SK-N-SH treated with all-trans-retinoic acid at 6 μM for 48 hours (cell line): ENCODE measurements around the gene ARHGEF4.

ENCODE experiments used
- ATAC-seq: fragments of 200-7000 bp; cut with Tn5 transposase; 3 replicates; pipeline ENCODE4 v1.9.1; 2020; ENCODE audit warnings: mild to moderate bottlenecking, moderate library complexity
- ARNTL ChIP-seq: fragments of 450-650 bp; formaldehyde crosslinking; IDR thresholded peaks from 2 replicates; pipeline ENCODE4 v1.5.0; 2020; ENCODE audit warnings: low read depth, mild to moderate bottlenecking, moderate library complexity, borderline replicate concordance
- BACH2 ChIP-seq: fragments of 250-450 bp; sonication (Bioruptor Pico); IDR thresholded peaks from 2 replicates; pipeline ENCODE4 v1.9.0; 2021; ENCODE audit warnings: mild to moderate bottlenecking, borderline replicate concordance
- CSDC2 ChIP-seq: fragments of 250-450 bp; sonication (Bioruptor Pico); IDR thresholded peaks from 2 replicates; pipeline ENCODE4 v1.5.0; 2020; ENCODE audit warnings: mild to moderate bottlenecking, moderate library complexity
- CSRNP3 ChIP-seq: fragments of 250-450 bp; sonication (Bioruptor Pico); IDR thresholded peaks from 2 replicates; pipeline ENCODE4 v1.5.1; 2021; ENCODE audit warnings: mild to moderate bottlenecking, moderate library complexity
- ESRRG ChIP-seq: fragments of 250-450 bp; sonication (Bioruptor Pico); IDR thresholded peaks from 2 replicates; pipeline ENCODE4 v1.6.1; 2021; ENCODE audit warnings: mild to moderate bottlenecking
- GLIS3 ChIP-seq: fragments of 250-450 bp; sonication (Bioruptor Pico); IDR thresholded peaks from 2 replicates; pipeline ENCODE4 v1.5.0; 2020; ENCODE audit warnings: mild to moderate bottlenecking, moderate library complexity
- ISL1 ChIP-seq: fragments of 250-450 bp; sonication (Bioruptor Pico); IDR thresholded peaks from 2 replicates; pipeline ENCODE4 v2.1.2; 2022; ENCODE audit warnings: mild to moderate bottlenecking, moderate library complexity
- OSR1 ChIP-seq: fragments of 250-450 bp; sonication (Bioruptor Pico); IDR thresholded peaks from 2 replicates; pipeline ENCODE4 v1.8.0; 2022; ENCODE audit warnings: moderate library complexity, mild to moderate bottlenecking, inconsistent platforms
- PATZ1 ChIP-seq: fragments of 250-450 bp; sonication (Bioruptor Pico); IDR thresholded peaks from 2 replicates; pipeline ENCODE4 v1.8.0; 2020; ENCODE audit warnings: mild to moderate bottlenecking, moderate library complexity, borderline replicate concordance
- POU6F1 ChIP-seq: fragments of 250-450 bp; sonication (Bioruptor Pico); IDR thresholded peaks from 2 replicates; pipeline ENCODE4 v1.8.0; 2021; ENCODE audit warnings: low read depth, mild to moderate bottlenecking, moderate library complexity, borderline replicate concordance
- PPARA ChIP-seq: fragments of 250-450 bp; sonication (Bioruptor Pico); IDR thresholded peaks from 2 replicates; pipeline ENCODE4 v1.5.0; 2020; ENCODE audit warnings: mild to moderate bottlenecking, borderline replicate concordance
- RARB ChIP-seq: fragments of 250-450 bp; sonication (Bioruptor Pico); IDR thresholded peaks from 2 replicates; pipeline ENCODE4 v1.8.0; 2021; ENCODE audit warnings: mild to moderate bottlenecking, moderate library complexity
- SNAI2 ChIP-seq: fragments of 250-450 bp; sonication (Bioruptor Pico); IDR thresholded peaks from 2 replicates; pipeline ENCODE4 v1.5.0; 2020; ENCODE audit warnings: mild to moderate bottlenecking, moderate library complexity
- TCF4 ChIP-seq: fragments of 250-450 bp; sonication (Bioruptor Pico); IDR thresholded peaks from 2 replicates; pipeline ENCODE4 v1.8.0; 2021; ENCODE audit warnings: mild to moderate bottlenecking, moderate library complexity, borderline replicate concordance
- TOX ChIP-seq: fragments of 250-450 bp; sonication (Bioruptor Pico); IDR thresholded peaks from 2 replicates; pipeline ENCODE4 v1.8.0; 2021; ENCODE audit warnings: mild to moderate bottlenecking, moderate library complexity, borderline replicate concordance
- TSHZ2 ChIP-seq: fragments of 250-450 bp; sonication (Bioruptor Pico); IDR thresholded peaks from 2 replicates; pipeline ENCODE4 v1.5.0; 2020; ENCODE audit warnings: mild to moderate bottlenecking, moderate library complexity
- ZC3H10 ChIP-seq: fragments of 250-450 bp; sonication (Bioruptor Pico); IDR thresholded peaks from 2 replicates; pipeline ENCODE4 v1.5.1; 2021; ENCODE audit warnings: mild to moderate bottlenecking, moderate library complexity
- ZFP30 ChIP-seq: fragments of 450-650 bp; formaldehyde crosslinking; IDR thresholded peaks from 2 replicates; pipeline ENCODE4 v1.5.0; 2022; ENCODE audit warnings: mild to moderate bottlenecking, moderate library complexity
- ZNF565 ChIP-seq: fragments of 450-650 bp; formaldehyde crosslinking; conservative IDR thresholded peaks from 2 replicates; pipeline ENCODE4 v1.5.0; 2020; ENCODE audit warnings: low read depth, mild to moderate bottlenecking, moderate library complexity
- ZNF70 ChIP-seq: fragments of 450-650 bp; formaldehyde crosslinking; IDR thresholded peaks from 2 replicates; pipeline ENCODE4 v1.5.0; 2020; ENCODE audit warnings: mild to moderate bottlenecking, moderate library complexity
- ZNF8 ChIP-seq: fragments of 450-650 bp; formaldehyde crosslinking; IDR thresholded peaks from 2 replicates; pipeline ENCODE4 v1.5.0; 2020; ENCODE audit warnings: mild to moderate bottlenecking, moderate library complexity

ARHGEF4 gene

GRCh38 chr2:130813722-130814121, 23.0 kb upstream of the ARHGEF4 start:
- no peak for TF ChIP-seq ARNTL
- TF ChIP-seq ISL1 (CRISPR knock-in tag): no peak
- TF ChIP-seq ZNF8 (CRISPR knock-in tag): no peak
- no peak for TF ChIP-seq POU6F1 (CRISPR knock-in tag)
- TF ChIP-seq SNAI2 (CRISPR knock-in tag): no peak
- no peak for TF ChIP-seq PPARA (CRISPR knock-in tag)
- TF ChIP-seq BACH2 (CRISPR knock-in tag): no peak
- no peak for TF ChIP-seq TSHZ2 (CRISPR knock-in tag)
- no peak for TF ChIP-seq ZNF565 (CRISPR knock-in tag)
- TF ChIP-seq ZNF70 (CRISPR knock-in tag): no peak
- no peak for ATAC-seq

- ATAC-seq: no peak
- TF ChIP-seq TSHZ2 (CRISPR knock-in tag) (no peak), BACH2 (CRISPR knock-in tag) (no peak), POU6F1 (CRISPR knock-in tag) (no peak), CSDC2 (CRISPR knock-in tag) (no peak), PPARA (CRISPR knock-in tag) (no peak), PATZ1 (CRISPR knock-in tag) (no peak), CSRNP3 (CRISPR knock-in tag) (no peak), ZNF565 (CRISPR knock-in tag) (no peak), ESRRG (CRISPR knock-in tag) (no peak), RARB (CRISPR knock-in tag) (no peak), ARNTL (no peak), GLIS3 (CRISPR knock-in tag) (no peak), OSR1 (no peak), ISL1 (CRISPR knock-in tag) (no peak), TCF4 (CRISPR knock-in tag) (no peak), ZFP30 (CRISPR knock-in tag) (no peak), TOX (CRISPR knock-in tag) (no peak), ZC3H10 (CRISPR knock-in tag) (no peak), SNAI2 (CRISPR knock-in tag) (no peak)
Observed at GRCh38 chr2:130814931-130815680, 21.6 kb upstream of the ARHGEF4 start.
